Colonic mucosa (tissue), 4 donors: ENCODE results near the gene AMBRA1. TPM values are rescaled to one million over a fixed set of nuclear protein-coding genes. Genes with fewer than 3 reads are reported as not detected.

ENCODE experiments used
- DNase-seq: peaks from one replicate; pipeline ENCODE4 v3.0.0-alpha.2; 2020
- H3K27ac ChIP-seq: fragments of 200-600 bp; one replicate; pipeline ENCODE4 v1.8.0; 2021
- H3K27me3 ChIP-seq: fragments of 200-600 bp; one replicate; pipeline ENCODE4 v1.8.0; 2021
- H3K36me3 ChIP-seq: fragments of 200-600 bp; one replicate; pipeline ENCODE4 v1.8.0; 2021
- H3K4me1 ChIP-seq: fragments of 200-600 bp; one replicate; pipeline ENCODE4 v1.8.0; 2021; ENCODE audit warnings: mild to moderate bottlenecking
- H3K4me3 ChIP-seq: fragments of 200-600 bp; one replicate; pipeline ENCODE4 v1.8.0; 2021
- H3K9ac ChIP-seq, 2 donors: one replicate each; pipeline ENCODE4 v1.7.0; 2013; ENCODE audit warnings: control low read depth in 2 of 2, low read depth in 2 of 2, low read length in 2 of 2
- H3K9me3 ChIP-seq: fragments of 200-600 bp; one replicate; pipeline ENCODE4 v1.8.0; 2021
- intact Hi-C: fragments of 100-400 bp; cut with DNase I; formaldehyde crosslinking; loops from one replicate; pipeline ENCODE4 v1.14.1; 2022
- total RNA-seq, 2 donors: library from RNA; stranded (reverse); fragmentation: NEBNext Ultra II Directional in 1 of 2; extraction: Animal tissue kit (Norgen Biotek cat#: 25700) in 1 of 2; gene quantifications; one replicate each; pipeline ENCODE4 v1.2.1, GENCODE V29; 2021
- TF ChIP-seq, protein P1 (sequence below): fragments of 200-600 bp; IDR thresholded peaks from one replicate; pipeline ENCODE4 v1.8.0; 2022; ENCODE audit warnings: antibody characterized with exemption, mild to moderate bottlenecking
- donor health status: healthy.
- donor health status: DM: no; HTN: no; CAD: no.
- donor health status: DM: no; HTN: no; CAD: no.

Gene AMBRA1
- total RNA-seq, 2 donors from 2014 or later = 32.7 to 33.8 TPM

DNA sequence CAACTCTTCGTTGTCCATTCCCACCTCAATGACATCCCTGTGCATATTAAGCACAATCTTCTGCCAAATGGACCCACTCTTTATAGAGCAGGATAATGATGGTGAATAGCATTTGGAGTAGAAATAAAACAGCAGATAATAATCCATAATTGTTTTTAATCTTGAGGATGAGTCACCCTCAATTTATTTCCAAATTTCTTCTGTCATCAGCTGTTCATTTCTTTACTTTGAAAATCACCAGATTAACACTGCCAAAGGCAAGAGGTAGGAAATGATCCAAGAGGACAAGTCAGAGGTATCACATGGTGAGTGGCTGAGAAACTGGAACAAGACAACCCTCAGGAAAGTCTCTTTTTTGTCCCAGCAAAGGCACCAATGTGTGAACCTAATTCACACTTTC is 7.3 kb upstream of the AMBRA1 start:
- no peaks in the 10 kb centered on the region for H3K27me3 ChIP-seq
- TF ChIP-seq, protein P1, sequence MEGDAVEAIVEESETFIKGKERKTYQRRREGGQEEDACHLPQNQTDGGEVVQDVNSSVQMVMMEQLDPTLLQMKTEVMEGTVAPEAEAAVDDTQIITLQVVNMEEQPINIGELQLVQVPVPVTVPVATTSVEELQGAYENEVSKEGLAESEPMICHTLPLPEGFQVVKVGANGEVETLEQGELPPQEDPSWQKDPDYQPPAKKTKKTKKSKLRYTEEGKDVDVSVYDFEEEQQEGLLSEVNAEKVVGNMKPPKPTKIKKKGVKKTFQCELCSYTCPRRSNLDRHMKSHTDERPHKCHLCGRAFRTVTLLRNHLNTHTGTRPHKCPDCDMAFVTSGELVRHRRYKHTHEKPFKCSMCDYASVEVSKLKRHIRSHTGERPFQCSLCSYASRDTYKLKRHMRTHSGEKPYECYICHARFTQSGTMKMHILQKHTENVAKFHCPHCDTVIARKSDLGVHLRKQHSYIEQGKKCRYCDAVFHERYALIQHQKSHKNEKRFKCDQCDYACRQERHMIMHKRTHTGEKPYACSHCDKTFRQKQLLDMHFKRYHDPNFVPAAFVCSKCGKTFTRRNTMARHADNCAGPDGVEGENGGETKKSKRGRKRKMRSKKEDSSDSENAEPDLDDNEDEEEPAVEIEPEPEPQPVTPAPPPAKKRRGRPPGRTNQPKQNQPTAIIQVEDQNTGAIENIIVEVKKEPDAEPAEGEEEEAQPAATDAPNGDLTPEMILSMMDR = no peak
- H3K36me3 ChIP-seq = no peaks in the 10 kb centered on the region
- no peak overlapping the region for H3K9ac ChIP-seq
- H3K9me3 ChIP-seq = no peaks in the 10 kb centered on the region
- H3K4me1 ChIP-seq = no peaks in the 10 kb centered on the region
- H3K27ac ChIP-seq = no peak overlapping the region
- intact Hi-C loops = no loop called here
- DNase-seq = no peak
- H3K4me3 ChIP-seq = no peak overlapping the region

DNA sequence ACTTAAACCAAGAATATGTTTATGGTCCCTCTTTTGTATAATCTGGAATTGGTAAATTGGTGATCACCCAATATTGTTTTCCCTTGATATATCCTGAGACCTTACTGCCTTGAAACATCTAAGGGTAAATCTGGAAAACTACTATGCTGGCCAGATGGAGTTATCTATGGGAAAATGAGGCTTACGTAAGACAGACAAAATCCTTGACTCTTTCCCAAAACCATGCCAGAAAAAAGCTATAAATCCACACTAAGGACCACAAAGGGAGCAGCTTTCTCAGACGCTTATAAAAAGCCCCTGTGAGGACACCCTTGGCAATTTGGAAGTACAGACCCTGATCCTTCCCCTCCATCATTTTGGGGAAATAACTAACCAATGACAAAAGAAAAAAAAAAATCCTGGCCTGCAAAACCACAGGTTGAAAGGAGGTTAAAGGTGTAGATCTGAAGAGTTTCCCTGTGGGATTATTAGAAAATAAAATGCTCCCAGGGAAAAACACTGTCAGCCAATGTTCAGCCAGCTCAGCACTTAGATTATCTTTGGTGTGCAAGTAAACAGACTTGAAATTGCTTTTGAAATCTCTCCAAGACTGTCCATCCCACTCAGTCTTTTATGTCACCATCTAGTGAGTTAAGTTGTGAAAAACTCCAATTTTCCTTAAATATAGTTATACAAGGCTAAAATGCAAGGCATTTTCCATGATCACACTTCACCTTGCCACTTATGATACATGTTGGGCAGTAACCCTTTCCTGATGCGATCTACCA is 6.6 kb upstream of the AMBRA1 start:
- no peaks in the 10 kb centered on the region for H3K27me3 ChIP-seq
- H3K9me3 ChIP-seq = no peaks in the 10 kb centered on the region
- no peak overlapping the region for H3K4me3 ChIP-seq
- no peak overlapping the region for H3K27ac ChIP-seq
- no peak overlapping the region for H3K9ac ChIP-seq
- TF ChIP-seq, protein P1 = no peak
- DNase-seq = no peak
- intact Hi-C loops = no loop called here
- H3K4me1 ChIP-seq = no peaks in the 10 kb centered on the region
- no peaks in the 10 kb centered on the region for H3K36me3 ChIP-seq

DNA sequence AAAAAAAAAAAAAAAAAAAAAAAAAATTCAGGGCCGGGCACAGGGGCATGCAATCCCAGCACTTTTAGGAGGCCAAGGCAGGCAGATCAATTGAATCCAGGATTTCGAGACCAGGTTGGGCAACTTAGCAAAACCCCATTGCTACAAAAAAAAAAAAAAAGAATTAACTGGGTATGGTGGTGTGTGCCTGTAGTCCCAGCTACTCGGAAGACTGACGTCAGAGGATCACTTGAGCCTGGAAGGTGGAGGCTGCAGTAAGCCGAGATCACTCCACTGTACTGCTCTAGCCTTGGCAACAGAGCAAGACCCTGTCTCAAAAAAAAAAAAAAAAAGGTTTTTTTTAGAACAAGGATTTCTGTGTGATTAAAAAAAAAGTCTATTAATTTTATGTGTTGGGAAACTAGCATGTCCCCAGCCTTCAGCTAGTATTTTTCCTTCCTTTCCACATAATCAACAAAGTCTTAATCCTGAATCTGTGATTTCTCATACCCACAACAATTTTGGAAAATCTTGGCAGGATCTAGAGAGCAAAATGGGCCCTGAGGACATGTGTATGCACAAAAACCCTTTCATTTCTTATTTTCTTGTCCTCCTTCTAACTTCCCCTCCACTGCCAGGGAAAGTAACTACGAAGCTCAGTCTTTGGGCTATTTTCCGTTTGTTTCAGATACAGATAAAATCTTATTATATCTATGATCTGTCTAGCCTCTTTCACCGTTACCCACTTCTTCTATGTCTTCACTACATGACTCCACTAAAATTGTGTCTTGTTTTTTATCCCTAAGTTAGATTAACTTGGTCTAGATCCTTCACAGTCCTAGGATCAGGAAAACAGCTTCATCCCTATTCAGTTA is 5.7 kb upstream of the AMBRA1 start:
- Histone ChIP-seq H3K4me3 (no peak overlapping the region), H3K36me3 (no peaks in the 10 kb centered on the region), H3K4me1 (no peaks in the 10 kb centered on the region), H3K27ac (no peak overlapping the region), H3K9me3 (no peaks in the 10 kb centered on the region), H3K9ac (no peak overlapping the region), H3K27me3 (no peaks in the 10 kb centered on the region)
- intact Hi-C loops = no loop called here
- DNase-seq = no peak
- TF ChIP-seq, protein P1 = no peak

DNA sequence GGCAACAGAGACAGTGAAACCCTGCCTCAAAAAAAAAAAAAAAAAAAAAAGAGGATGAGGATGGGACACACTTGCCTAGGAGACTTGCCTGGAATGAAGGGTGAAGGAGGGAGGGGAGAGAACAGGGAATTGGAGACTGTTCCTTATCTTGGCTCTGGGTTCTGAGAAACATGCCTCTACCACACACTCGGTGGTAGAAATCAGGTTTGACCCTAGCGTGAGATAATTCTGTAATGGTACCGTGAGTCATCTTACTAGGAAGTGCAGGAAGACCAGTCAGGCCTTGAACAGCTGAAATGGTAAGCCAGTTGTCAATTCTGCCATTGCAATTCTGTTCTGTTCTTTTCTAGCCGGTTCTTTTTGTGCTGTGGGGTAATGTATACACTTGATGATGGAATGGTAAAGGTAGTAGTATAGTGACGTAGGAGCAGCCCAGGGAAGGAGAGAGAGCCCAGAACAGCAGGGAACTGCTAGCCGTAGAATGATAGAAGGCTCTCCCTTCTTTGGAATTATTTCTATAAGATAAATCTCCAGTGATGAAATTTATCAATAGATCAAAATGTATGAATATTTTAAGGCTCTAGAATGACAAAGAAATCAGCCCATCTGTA is 3.9 kb upstream of the AMBRA1 start:
- TF ChIP-seq, protein P1 = no peak
- Histone ChIP-seq H3K27me3 (no peaks in the 10 kb centered on the region), H3K9me3 (no peaks in the 10 kb centered on the region), H3K9ac (no peak overlapping the region), H3K36me3 (no peaks in the 10 kb centered on the region), H3K4me3 (no peak overlapping the region), H3K4me1 (no peaks in the 10 kb centered on the region), H3K27ac (no peak overlapping the region)
- no peak for DNase-seq
- intact Hi-C loops = no loop called here

DNA sequence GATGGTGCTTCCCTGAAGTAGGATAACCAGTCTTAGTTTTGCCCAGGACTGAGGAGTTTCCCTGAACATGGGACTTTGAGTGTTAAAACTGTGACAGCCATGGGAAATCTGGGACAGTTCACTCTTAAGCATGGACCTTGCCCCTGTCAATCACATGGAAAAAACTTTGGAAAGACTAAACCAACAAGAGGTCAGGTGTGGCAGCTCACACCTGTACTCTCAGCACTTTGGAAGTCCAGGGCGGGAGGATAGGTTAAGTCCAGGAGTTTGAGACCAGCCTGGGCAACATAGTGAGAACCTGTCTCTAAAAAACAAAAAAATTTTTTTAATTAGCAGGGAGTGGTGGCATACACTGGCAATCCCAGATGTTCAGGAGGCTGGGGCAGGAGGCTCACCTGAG is 3.3 kb upstream of the AMBRA1 start:
- Histone ChIP-seq H3K27me3 (no peaks in the 10 kb centered on the region), H3K27ac (no peak overlapping the region), H3K9me3 (no peaks in the 10 kb centered on the region), H3K4me3 (no peak overlapping the region), H3K9ac (no peak overlapping the region), H3K4me1 (no peaks in the 10 kb centered on the region), H3K36me3 (no peaks in the 10 kb centered on the region)
- TF ChIP-seq, protein P1 = no peak
- intact Hi-C loops = no loop called here
- peak; percentile 49 for DNase-seq
